OCI-LY3 (cell line): ENCODE data around the gene TREH.

Source experiments
- H2AFZ ChIP-seq: fragments of 200-600, 300-600 bp; shearing (Covaris generic); 2 replicates; pipeline ENCODE4 v1.6.0; 2014; ENCODE audit warnings: antibody characterized with exemption, low read depth, low read length
- H3K27ac ChIP-seq: fragments of 200-600, 300-600 bp; sonication (generic); 2 replicates; pipeline ENCODE4 v1.5.1; 2014; ENCODE audit warnings: mild to moderate bottlenecking, low read length, moderate library complexity, mixed read lengths
- H3K27me3 ChIP-seq: fragments of 200-600, 300-600 bp; sonication (generic); 2 replicates; pipeline ENCODE4 v1.6.1; 2014; ENCODE audit warnings: low read depth, low read length, mixed read lengths
- H3K36me3 ChIP-seq: fragments of 200-600, 300-600 bp; sonication (generic); replicated peaks from 2 replicates; pipeline ENCODE3; 2014; ENCODE audit warnings: low read depth, low read length, mixed read lengths
- H3K4me1 ChIP-seq: fragments of 300-600, 200-600 bp; sonication (generic); 2 replicates; pipeline ENCODE4 v1.6.1; 2014; ENCODE audit warnings: low read length, mixed read lengths
- H3K4me2 ChIP-seq: fragments of 200-600, 300-600 bp; sonication (generic); 2 replicates; pipeline ENCODE4 v1.6.1; 2014; ENCODE audit warnings: low read length, mixed read lengths
- H3K4me3 ChIP-seq: fragments of 300-600, 200-600 bp; sonication (generic); 2 replicates; pipeline ENCODE4 v1.5.1; 2014; ENCODE audit warnings: antibody characterized with exemption, mild to moderate bottlenecking, low read length, moderate library complexity
- H3K79me2 ChIP-seq: fragments of 300-600, 200-600 bp; shearing (Covaris generic); 2 replicates; pipeline ENCODE4 v1.6.1; 2014; ENCODE audit warnings: mild to moderate bottlenecking, low read length, mixed read lengths
- H3K9ac ChIP-seq: fragments of 300-600, 200-600 bp; shearing (Covaris generic); 2 replicates; pipeline ENCODE4 v1.6.0; 2014; ENCODE audit warnings: mild to moderate bottlenecking, low read length, moderate library complexity
- H3K9me3 ChIP-seq: fragments of 200-600, 300-600 bp; shearing (Covaris generic); 2 replicates; pipeline ENCODE4 v1.6.1; 2014; ENCODE audit warnings: low read length, mixed read lengths; ENCODE audit not compliant: insufficient read depth
- H4K20me1 ChIP-seq: fragments of 200-600, 300-600 bp; sonication (generic); 2 replicates; pipeline ENCODE4 v1.6.1; 2016; ENCODE audit warnings: low read length, mixed read lengths; ENCODE audit not compliant: insufficient read depth
- EZH2phosphoT487 ChIP-seq: fragments of 200-600 bp; shearing (Covaris generic); IDR thresholded peaks from 2 replicates; pipeline ENCODE4 v1.6.1; 2018; ENCODE audit warnings: antibody characterized with exemption, mixed run types, low read depth
- TF ChIP-seq, protein P1 (sequence below): fragments of 200-600, 300-600 bp; sonication (generic); IDR thresholded peaks from 2 replicates; pipeline ENCODE4 v1.5.1; 2014; ENCODE audit warnings: antibody characterized with exemption, low read length, low read depth

Gene TREH

DNA sequence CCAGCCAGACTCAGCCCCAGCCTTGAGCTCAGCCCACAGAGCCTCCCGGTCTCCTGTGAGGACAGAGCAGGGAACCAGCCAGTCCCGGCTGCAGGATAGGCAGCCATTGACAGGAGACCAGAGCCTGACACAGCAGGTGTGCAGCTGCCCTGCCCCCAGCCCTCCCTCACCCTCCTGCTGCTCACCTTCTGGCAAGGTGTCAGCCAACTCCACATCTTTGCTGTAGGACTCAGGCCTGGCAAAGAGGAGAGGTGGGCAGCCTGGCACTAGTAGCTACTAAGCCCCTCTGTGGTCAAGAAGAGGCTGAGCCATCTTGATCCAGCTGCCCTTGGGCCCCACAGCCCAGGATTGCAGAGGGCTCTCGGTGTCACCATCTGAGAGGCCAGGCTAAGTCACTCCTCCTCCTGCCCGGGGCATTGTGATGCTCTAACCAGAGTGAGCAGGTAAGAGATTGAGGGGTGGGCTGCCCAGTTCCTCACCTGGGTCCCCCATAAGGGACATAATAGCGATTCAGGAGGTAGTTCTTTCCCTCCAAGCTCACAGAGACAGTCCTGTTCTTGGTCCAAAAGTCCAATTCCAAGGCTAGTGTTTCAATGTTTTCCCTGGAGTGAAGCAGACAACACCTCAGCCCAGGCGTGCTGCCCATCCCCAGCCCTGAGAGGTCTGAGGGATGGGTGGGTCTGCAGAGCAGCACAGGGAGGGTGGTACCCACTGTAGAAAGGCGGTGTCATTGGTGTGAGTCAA is 18.6 kb downstream of the TREH start:
- peaks cover 12% of the 10 kb centered on the region for H3K27me3 ChIP-seq
- no peak overlapping the region for H3K9ac ChIP-seq
- no peak overlapping the region for H3K4me2 ChIP-seq
- H3K36me3 ChIP-seq = no peaks in the 10 kb centered on the region
- H4K20me1 ChIP-seq = no peaks in the 10 kb centered on the region
- no peaks in the 10 kb centered on the region for H3K79me2 ChIP-seq
- H3K9me3 ChIP-seq = no peaks in the 10 kb centered on the region
- no peak overlapping the region for H3K4me3 ChIP-seq
- H3K27ac ChIP-seq = no peak overlapping the region
- no peak overlapping the region for H2AFZ ChIP-seq
- TF ChIP-seq, protein P1, sequence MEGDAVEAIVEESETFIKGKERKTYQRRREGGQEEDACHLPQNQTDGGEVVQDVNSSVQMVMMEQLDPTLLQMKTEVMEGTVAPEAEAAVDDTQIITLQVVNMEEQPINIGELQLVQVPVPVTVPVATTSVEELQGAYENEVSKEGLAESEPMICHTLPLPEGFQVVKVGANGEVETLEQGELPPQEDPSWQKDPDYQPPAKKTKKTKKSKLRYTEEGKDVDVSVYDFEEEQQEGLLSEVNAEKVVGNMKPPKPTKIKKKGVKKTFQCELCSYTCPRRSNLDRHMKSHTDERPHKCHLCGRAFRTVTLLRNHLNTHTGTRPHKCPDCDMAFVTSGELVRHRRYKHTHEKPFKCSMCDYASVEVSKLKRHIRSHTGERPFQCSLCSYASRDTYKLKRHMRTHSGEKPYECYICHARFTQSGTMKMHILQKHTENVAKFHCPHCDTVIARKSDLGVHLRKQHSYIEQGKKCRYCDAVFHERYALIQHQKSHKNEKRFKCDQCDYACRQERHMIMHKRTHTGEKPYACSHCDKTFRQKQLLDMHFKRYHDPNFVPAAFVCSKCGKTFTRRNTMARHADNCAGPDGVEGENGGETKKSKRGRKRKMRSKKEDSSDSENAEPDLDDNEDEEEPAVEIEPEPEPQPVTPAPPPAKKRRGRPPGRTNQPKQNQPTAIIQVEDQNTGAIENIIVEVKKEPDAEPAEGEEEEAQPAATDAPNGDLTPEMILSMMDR = no peak
- TF ChIP-seq EZH2phosphoT487 = no peak
- H3K4me1 ChIP-seq = no peaks in the 10 kb centered on the region

GRCh38 chr11:118659953-118660680 is 19.3 kb downstream of the TREH start:
- Histone ChIP-seq H3K79me2 (no peaks in the 10 kb centered on the region), H3K9ac (no peak overlapping the region)

DNA sequence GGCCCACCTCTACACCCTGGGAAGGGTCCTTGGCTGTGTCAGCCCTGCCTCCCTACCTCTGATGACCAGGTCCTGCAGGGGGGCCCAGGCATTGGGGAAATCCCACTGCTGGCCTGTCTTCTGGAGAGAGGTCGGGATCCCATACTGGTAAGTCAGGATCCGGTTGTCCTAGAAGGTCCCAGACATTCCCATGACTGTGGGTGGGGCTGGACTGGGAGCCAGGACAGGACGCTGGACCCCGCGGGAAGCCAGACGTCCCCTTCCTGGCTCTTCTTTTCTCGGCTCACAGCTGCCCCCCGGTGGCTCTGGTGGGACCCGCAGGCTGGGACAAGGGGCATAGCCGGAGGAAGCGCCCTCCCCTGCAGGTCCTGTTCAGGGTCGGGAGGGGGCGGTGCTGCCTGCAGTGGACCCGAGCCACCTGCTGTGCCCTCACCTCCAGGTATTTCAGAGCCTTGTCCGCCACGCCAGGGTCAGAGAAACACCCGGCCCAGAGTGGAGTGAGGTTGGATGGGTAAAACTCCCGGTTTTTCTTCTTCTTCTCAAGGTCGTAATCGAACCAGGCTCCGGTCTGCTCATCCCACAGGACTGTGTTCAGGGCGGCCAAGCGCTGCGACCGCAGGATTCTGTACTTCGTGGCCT is 20.0 kb downstream of the TREH start:
- H3K9ac ChIP-seq = peak overlapping the region; percentile 47; the same call in 1 of the 2 replicates
- H3K27ac ChIP-seq = no peak overlapping the region
- peak overlapping the region; percentile 92 for H2AFZ ChIP-seq
- H4K20me1 ChIP-seq = no peaks in the 10 kb centered on the region
- TF ChIP-seq, protein P1 = peak; percentile 93
- TF ChIP-seq EZH2phosphoT487 = no peak
- no peaks in the 10 kb centered on the region for H3K4me1 ChIP-seq
- H3K79me2 ChIP-seq = no peaks in the 10 kb centered on the region
- no peaks in the 10 kb centered on the region for H3K36me3 ChIP-seq
- no peaks in the 10 kb centered on the region for H3K9me3 ChIP-seq
- peak overlapping the region; percentile 85 for H3K4me2 ChIP-seq
- H3K4me3 ChIP-seq = peak overlapping the region; percentile 68
- H3K27me3 ChIP-seq = peaks cover 10% of the 10 kb centered on the region

More at GRCh38 chr11:118659953-118660680, 19.3 kb downstream of the TREH start:
- Histone ChIP-seq H4K20me1 (no peaks in the 10 kb centered on the region), H3K27me3 (peaks cover 12% of the 10 kb centered on the region), H3K4me1 (no peaks in the 10 kb centered on the region), H3K27ac (no peak overlapping the region), H3K4me2 (peak overlapping the region; percentile 85; the same call in 1 of the 2 replicates), H2AFZ (no peak overlapping the region), H3K9me3 (no peaks in the 10 kb centered on the region), H3K36me3 (no peaks in the 10 kb centered on the region), H3K4me3 (no peak overlapping the region)
- TF ChIP-seq EZH2phosphoT487 = no peak
- TF ChIP-seq, protein P1 = no peak
